Left renal cortex interstitium (tissue), 4 donors: ENCODE results near the gene CSPG4. TPM values are rescaled to one million over a fixed set of nuclear protein-coding genes. Genes with fewer than 3 reads are reported as not detected.
"Not testable (repeated sequence)": the region's sequence is repeated elsewhere in the genome, so short reads cannot be mapped to it uniquely, and the experiment has no call there.

Source experiments
- DNase-seq, 4 donors: peaks; one replicate each; pipeline ENCODE4 v3.0.0-alpha.2; 2013; ENCODE audit warnings: low read depth in 4 of 4, low spot score in 2 of 4, missing footprints in 1 of 4
- polyA plus RNA-seq, 4 donors: library from polyadenylated mRNA; unstranded; fragments of 120-200 nt; gene quantifications; one replicate each; pipeline ENCODE4 v1.2.1, GENCODE V29; 2013; ENCODE audit not compliant: insufficient read length in 4 of 4

Gene CSPG4
- polyA plus RNA-seq, 4 donors, result 6.9 to 10.2 (median 9.4) TPM

DNA sequence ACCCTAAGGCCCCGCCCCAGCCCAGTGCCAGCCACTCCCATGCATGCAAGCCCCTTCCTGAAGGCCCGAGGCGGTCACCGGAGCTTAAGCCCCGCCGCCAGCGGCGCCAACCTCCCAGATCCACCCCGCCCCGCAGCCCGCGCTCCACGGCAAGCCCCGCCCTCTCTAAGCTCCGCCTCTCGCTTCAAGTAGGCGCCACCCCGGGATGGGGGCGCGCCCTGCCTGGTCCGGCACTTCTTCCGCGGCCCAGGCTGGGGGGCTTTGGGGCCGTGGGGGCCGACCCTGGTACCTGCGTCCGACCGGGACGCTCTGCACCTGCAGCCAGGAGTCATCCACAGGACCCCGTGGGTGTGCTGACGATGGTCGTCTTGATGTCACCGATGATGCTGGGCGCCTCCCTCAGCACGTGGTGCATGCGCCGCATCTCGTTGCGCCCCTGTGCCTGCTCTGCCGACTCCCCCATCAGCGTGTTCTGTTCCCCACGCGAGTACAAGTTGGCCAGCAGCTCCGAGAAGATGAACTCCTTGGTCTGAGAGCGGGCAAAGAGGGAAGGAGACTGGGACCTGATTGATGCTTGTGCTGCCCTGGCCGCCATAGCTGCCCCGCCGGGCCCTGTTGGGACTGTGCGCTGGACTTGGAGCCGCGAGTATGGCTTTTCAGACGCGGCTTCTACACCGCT lies 26.1 kb upstream of the CSPG4 start:
- DNase-seq, result peak in 3 of 4 donors; percentile 74 to 86 (median 84)

DNA sequence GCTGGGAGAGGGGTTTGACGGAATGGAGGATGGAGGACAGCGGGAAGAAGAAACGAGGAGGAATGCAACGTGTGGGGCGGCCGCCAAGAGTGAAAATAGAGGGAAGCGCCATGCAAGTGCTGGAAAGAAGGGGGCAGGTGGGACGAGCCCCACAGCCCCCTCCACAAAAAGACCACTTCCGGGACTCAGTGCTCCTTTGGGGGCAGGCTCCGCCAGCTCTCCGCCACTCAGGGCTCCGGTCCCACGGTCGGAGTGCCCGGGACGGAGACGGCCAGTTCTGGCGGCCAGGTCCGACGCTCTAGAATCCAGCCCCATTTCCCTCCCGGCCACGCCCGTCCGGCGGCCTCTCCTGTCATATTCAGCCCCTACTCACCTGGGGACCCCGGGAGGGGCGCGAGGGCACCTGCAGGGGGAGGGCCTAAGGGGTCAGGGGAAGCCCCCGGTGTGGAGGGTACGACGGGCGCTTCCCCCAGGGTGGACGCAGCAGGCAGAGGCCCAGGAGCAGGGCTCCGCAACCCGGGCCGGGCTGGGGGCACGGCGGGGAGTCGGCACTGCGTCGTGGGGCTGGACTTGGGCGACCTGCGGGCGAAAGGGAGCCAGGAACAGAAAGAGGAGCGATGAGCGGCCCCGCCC lies 25.5 kb upstream of the CSPG4 start:
- no peak for DNase-seq

DNA sequence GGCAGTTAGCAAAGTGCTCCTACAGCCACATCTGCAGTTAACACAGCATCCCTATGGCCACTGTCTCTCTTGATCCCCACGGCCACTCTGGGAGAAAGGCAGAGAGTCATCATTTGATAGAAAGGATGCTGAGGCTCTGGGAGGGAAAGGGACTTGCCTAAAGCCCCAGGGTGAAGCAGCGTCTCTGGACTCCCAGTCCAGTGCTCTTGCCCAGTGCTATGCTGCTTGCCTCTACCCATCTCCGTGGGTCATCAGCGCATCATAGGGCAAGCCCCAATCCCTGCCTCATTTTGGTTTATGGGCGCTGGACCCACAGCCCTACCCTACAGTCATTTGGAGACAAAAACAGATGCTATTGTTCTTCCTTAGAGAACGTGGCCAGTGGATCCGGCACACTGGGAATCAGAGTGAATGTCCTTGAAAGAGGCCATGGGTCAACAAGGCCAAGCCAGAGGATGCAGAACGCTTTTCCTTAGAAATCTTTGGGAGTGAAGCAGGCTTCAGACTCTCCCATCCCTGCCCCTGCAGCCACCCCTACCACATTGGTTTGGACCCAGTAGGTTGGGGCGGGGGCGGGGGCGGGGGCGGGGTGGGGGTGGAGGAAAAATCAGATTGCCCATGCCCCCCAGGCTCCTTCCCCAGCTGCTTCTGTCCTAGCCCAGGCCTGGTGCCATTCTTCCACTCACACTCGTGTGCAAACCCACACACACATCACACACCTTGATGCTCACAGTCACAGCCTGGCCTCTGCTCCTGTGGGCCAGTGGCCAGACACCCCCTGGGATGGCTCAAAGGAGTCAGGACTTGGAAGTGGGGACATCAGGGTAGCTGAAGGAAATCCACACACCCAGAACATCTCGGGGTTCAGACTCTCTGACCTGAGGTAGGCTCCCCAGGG lies 24.7 kb upstream of the CSPG4 start:
- not testable (repeated sequence) for DNase-seq

DNA sequence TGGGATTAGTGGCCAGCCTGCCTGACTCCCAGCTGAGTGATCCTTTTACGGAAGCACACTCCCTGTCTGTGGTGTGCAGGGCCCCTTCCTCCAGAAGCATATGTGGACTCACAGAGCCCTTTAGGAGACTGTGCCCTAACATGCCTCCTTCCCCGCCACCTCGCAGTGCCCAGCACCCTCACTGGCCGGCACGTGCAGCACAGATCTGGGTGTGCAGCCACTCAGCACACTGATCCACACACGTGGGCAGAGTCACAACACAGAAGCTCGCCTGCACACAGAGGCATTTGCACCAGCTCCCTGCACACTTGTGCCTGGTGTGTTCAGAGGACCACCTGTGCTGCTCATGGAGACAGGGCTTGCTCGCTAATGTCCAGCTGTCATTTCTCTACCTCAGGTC lies 23.6 kb upstream of the CSPG4 start:
- no peak for DNase-seq

DNA sequence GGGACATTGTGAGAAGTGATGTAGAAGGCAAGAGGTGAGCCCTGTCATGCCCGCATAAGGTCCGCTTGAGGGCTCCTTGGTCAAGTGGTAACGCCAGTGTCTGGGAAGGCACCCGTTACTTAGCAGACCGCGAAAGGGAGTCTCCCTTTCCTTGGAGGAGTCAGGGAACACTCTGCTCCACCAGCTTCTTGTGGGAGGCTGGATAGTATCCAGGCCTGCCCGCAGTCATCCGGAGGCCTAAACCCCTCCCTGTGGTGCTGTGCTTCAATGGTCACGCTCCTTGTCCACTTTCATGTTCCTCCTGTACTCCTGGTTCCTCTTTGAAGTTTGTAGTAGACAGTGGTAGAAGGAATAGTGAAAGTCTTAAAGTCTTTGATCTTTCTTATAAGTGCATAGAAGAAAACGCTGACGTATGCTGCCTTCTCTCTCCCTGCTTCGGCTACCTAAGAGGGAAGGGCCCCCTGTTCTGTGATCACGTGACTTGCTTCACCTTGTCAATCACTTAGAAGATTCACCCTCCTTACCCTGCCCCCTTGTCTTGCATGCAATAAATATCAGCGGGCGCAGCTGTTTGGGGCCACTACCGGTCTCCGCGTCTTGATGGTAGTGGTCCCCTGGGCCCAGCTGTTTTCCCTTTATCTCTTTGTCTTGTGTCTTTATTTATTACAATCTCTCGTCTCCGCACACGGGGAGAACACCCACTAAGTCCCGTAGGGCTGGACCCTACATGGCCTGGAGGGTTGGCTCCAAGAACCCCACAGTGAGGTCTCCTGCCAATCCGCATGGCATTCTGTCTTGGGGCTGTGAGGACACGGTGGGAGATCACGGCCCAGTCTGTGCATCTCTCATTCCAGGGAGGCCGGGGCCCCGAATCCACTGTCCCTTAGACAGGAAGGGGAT lies 22.5 kb upstream of the CSPG4 start:
- not testable (repeated sequence) for DNase-seq

DNA sequence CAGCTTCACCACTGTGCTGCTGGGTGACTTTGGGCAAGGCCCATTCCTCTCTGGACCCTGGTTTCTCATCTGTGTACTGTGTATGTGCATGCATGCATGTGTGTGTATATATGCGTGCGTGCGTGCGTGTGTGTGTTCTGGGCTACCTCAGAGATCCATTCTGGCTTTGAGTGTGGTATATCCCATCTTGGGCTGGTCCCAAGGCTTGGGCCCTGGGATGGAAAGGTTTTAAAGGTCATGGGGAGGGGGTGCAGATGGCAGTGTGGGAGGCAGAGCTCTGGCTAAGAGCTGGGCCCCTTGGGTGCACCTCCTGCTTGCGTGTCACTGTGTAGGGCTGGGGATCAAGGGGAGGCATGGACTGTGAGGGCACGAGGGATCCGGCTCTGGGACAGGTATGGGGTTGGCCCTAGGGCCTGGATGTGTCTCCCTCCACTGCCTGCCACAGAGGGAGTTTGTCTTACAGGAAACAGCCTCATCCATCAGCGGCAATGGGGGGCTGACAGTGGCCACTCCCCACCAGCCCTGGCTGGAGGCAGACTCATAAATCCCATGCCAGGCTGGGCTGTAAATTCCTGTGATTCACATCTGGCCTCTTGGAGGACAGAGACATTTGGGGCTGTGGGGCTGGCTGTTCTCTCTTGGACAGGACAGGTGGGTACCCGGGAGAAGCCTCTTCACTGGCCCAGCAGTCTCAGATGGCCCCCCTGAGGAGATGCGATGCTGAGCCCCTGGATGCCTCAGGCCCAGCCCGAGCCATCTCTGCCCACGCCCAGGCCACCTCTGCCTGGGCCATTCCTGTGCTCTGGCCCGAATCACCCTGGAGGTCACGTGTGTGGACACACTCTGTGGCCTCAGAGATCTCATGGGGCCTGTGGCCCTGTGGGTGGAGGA lies 21.4 kb upstream of the CSPG4 start:
- DNase-seq, result peak in 1 of 4 donors; percentile 45

DNA sequence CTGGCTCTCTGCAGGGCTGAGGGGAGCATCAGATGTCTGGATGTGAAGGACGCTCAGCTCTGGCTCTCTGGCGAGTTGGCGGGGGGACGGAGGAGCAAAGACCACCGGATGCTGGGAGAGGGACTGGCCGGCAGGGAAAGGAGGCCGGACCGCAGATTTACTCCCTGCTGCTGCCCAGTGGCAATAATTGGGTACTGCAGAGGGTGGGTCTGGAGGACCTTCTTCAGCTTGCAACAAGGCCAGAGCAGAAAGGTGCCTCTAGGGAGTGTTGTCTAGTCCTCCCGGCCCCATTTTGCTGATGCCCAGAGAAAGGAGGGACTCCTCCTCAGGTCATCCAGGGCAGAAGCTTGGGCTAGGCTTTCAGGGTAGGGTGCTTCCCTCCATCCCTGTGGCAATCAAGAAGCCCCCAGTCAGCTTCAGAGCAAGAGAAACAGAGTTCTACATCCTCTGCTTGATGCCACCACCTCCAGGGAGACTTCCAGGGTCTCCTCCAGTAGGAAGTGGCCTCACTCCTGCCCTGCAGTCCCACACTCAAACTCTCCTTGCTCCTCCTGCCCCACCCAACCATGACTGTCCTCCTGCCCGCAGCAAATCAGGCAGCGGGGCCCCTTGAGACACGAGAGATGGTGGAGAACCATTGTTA lies 20.3 kb upstream of the CSPG4 start:
- DNase-seq, result peak in 1 of 4 donors; percentile 63

DNA sequence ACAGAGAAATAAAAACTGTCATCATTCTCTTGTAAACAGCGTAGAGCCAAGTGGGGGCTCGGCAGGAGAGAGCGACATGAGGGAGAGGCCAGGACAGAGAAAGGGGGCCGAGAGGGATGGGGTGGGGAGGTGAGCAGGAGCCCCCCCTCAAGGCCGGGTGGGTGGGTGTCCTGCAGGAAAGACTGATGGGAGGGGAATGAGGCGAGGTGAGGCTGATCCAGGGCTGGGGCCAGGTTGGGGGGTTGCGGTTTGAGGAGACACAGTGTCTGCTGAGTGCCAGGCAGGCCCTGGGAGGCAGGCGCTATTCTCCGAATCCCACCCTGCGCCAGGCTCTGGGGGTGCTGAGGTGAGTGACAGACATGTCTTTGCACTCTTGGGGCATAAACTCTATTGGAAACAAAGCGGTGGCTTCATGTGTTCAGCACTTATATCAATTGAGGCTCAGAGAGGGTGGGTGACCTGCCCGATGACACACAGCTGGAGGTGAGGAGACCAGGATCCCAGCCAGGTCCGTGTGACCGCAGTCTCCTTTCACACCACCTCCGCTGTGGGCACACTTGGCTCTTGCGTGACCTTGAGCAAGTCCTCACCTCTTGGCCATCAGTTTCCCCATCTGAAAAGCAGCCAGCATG lies 19.6 kb upstream of the CSPG4 start:
- no peak for DNase-seq

DNA sequence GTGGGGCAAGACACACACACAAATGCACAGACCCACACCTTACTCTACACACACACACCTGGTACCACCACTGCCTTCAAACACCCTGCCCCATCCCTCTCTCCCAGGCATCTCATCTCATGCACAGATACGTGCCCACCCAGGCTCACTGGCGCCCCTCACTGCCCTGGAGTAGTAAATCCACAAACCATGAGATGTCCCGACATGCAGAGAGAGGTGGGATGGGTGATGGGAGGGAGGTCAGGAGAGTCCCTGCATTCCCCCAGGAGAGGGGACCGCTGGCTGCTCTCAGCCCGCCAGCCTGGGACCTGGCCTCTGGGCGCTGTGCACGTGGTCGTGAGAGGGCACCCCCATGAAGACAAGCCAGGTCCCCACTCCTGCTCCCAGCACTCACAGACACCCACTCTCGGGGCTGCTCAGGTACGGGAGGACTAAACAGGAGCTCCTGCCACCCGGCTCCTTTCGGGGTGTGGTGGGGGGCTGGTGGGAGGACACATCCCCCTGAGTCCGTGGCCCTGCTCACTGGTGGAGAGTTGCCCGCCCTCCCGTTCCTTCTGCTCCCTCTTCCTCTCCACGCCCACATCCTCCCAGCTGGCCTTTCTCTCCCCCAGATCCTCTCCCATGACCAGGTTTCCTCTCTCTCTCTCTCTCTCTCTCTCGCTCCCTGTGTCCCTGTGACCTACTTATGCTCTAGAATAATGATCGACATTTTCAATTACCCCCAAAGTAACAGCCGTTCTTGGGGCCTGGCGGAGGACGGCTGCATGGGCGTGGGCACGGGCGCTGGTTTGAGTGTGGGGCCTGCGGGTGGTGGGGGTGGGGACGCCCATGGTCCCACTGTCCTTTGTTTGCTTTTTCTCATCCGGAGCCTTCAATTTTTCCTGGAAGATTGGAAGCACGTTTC lies 18.9 kb upstream of the CSPG4 start:
- peak in 1 of 4 donors; percentile 71 for DNase-seq

DNA sequence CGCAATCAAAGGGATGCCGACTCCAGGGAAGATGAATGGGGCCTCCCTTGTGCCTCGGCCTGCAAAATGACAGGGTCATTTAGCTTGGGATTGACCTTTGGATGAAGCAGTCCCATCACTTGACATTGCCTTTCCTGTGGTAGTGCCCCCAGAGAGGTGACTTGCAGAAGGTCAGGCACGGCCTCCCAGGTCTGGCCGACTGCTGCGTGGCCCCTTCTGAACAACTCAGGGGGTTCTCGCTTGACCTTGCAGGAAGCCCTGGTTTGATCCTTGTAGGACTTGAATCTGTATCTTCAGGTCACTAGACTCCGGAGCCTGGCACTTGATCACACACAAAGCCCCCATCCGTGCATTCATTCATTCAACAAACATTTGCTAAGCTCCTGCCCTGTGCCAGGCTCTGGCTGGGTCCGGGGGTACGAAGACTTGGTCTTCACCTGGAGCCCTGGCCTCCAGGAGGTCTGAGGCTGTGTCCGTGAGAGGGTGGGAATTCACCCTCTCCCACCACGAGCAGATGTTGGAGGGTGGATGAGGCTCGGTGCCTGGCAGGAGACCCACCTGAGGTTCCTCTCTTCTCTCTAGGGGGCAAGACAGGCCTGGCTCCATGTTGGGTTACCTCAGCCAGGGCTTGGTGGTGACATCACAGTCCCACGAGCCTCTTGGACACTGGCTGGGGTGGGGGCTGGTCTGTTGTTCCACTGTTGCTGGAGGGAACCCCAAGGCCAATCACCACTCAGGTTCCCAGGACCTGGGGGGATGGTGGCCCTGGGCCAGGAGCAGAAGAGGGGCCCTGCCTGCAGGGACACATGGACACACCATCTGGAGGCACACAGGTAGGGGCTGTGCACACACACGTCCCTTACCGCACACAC lies 18.0 kb upstream of the CSPG4 start:
- not testable (repeated sequence) for DNase-seq

DNA sequence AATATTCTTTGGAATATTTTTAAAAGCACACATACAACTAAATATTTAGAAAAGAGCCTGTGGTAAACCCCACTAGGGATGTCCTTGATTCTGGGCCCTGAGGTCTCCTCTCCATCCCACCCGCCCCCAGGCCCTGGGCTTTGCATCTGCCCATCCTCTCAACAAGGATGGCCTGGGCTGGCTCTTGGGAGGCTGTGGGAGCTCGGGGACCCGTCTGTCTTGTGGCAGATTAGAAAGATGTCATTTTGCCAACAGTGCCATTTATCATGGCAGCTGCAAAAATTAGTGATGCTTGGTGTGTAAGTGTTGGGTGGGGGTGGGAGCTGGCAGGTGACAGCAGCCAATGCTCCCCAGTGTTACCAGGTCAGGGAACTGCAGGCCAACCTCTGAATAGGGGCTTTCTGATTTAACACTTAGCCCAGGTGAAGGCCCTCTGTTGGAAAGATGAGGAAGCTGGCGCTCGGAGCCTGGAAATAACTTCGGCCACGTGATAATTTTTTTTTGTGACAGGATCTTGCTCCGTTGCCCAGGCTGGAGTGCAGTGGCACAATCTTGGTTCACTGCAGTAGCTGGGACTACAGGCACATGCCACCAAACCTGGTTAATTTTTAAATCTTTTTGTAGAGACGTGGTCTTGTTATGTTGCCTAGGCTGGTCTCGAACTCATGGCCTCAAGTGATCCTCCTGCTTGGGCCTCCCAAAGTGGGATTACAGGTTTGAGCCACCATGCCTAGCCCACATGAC lies 16.9 kb upstream of the CSPG4 start:
- no peak for DNase-seq

DNA sequence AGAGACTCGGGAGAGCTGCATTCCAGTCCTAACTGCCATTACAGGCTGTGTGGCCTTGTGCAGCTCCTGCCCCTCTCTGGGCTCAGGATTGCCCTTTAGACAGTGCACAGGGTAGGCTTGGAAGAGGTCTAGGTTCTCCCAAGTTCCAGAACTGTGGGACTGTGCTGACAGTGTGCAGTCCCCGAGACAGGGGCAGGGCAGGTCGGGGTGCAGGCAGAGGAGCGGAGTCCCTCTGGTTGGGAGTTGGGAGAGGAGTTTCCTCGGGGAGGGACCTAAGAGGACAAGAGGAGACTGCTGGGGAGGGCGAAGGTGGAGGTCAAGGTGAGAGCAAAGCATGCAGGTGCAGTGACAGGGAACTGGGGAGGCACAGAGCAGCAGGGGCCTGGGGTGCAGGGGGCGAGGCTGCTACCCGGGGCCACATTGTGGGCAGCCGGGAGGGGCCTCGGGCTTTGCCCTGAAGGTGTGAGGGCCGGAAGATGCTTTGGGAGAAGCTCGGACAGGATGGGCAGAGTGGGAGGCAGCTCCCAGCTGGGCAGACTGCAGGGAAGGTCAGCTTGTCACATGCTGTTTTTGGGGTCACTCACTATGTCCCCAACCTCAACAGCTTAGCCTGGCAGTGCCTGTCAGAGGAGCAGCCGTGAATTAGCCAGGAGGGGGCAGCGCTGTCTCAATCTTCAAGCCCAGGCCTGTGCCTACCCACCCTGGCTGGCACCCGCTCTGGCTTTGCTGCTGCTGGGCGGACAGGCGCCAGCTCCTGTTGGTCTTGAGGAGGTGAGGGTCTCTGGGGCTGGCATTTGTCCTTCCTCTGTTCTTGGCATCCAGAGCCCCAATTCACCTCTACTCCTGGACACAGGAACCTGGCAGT lies 15.4 kb upstream of the CSPG4 start:
- no peak for DNase-seq

DNA sequence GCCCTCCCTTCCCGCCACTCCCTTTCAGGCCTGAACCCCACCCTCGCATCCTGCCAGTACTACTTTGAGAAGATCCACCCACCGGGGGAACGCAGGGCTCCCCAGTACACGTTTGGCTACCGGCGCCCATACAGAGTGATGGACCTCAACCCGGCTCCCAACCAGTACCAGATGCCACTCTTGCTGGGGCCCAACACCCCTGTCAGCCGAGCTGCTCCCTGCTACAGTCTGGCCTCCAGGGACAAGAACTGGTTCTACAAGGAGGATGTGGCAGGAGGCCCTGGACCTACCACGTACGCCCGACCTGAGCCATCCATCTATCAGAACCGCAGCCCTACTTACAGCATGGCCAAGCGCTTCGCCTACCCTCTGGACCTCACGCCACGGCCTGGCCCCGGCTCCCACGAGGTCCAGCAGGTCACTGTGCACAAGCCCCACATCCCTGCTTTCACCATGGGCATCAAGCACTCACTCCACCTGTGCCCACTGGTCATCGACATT lies 14.4 kb upstream of the CSPG4 start:
- DNase-seq, result no peak

DNA sequence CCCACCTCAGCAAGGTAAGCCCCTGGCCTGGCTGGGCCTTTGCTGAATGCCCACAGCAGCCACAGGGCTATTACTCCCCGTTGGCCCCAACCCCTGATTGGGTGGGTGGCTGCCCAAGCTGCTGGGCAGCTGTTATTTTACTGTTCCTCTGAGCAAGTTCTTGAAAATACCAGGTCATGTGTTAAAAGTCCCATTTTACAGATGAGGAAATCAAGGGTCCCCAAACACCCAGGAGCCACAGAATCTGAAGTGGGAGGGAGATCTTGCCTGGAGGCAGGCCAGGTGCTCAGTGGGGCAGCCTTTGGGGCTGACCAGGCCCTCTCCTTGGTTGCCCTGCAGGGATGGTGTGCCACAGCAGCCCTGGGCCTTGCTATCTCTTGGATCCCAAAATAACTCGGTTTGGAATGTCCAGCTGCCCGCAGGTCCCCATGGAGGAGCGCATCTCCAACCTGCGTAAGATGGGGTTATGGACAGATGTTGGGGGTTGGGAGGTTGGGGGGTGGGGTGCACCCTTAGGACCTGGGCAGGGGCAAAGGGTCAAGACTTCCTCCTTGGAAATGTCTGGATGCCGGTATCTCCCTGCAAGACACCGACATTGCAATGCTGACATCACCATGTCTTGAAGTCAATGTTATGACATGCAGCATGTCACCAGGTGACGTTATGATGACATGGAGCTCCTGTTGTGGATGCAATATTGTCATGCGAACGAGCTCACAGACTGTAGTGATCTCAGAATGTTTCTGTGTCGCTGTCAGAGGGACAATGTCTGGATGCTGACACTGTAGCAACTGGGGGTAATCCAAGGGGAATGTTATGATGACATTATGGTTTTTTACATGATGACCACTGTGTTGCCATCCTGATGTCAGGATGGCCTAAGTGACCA lies 13.3 kb upstream of the CSPG4 start:
- no peak for DNase-seq
